ENCODE data around the gene SYDE2.

DNA sequence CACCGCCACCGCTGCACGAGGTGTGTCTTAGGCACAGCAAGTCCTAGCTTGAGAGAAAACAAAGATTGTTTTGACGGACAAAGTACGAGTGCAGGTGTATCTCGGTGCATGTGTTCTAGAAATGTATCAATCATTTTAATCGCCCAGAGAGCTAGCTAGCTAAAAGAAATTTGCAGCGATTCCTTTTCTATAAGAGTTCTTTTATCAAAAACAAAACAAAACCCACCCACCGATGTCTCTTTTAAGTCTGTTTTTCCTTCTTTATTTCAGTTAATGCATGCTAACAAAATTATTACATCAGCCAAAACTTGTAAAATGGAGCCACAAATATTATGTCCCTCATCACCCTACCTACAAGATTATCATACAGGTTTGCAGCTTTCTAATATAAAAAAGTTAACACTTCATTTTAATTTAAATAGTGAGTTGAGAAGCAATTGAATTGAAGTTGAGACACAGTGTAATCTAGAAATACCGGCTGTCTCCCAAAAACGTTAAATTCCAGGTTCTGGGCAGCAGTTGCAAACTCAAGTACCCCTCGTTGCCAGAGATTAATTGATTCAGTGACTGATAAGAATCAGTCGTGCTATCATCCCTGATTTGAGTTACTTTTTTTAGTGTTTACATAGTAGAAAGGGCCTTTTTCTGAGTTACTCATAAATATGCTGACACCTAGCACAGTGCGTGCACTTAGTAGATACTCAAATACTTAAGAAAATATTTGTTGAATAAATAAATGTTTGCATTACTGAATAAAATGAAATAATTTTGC lies 1.5 kb upstream of the SYDE2 start:
- TF ChIP-seq POLR2AphosphoS5 (IDR thresholded peaks at IDR 0.05; ENCODE audit: borderline replicate concordance, low read depth, low read length), result no peak
- no peak for TF ChIP-seq EZH2 (IDR thresholded peaks at IDR 0.05)
- TF ChIP-seq FOXP2 (optimal IDR thresholded peaks at IDR 0.05; ENCODE audit: control extremely low read depth, extremely low read length, insufficient read depth), result no peak
